ENCODE data around the gene ACACA. TPM values are rescaled to one million over a fixed set of nuclear protein-coding genes. Genes with fewer than 3 reads are reported as not detected.
"Not testable (repeated sequence)": the region's sequence is repeated elsewhere in the genome, so short reads cannot be mapped to it uniquely, and the experiment has no call there.

The ACACA gene
- total and polyA plus RNA-seq, 2 experiments from 2014 or later: 59.6 to 164 TPM

DNA sequence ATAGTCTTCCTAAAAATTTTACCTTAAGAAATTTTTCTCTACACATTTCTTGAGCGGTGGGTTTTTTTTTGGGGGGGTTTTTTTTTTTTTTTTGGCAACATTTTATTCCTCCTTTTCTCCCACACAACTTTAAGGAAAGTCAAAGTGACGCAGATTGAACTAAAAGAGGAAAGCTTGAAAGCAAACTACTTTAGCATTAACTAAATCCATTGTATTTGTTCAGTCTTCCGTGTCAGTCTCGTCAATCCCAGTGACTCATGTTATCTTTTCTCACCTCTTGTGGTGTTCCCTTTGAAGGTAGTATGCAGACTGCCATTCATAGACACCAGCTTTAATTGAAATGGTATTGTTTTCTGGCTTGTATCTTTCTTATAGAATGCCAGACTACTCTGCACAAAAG is 39.4 kb upstream of the ACACA start (continued):
- TF ChIP-seq, protein P1, sequence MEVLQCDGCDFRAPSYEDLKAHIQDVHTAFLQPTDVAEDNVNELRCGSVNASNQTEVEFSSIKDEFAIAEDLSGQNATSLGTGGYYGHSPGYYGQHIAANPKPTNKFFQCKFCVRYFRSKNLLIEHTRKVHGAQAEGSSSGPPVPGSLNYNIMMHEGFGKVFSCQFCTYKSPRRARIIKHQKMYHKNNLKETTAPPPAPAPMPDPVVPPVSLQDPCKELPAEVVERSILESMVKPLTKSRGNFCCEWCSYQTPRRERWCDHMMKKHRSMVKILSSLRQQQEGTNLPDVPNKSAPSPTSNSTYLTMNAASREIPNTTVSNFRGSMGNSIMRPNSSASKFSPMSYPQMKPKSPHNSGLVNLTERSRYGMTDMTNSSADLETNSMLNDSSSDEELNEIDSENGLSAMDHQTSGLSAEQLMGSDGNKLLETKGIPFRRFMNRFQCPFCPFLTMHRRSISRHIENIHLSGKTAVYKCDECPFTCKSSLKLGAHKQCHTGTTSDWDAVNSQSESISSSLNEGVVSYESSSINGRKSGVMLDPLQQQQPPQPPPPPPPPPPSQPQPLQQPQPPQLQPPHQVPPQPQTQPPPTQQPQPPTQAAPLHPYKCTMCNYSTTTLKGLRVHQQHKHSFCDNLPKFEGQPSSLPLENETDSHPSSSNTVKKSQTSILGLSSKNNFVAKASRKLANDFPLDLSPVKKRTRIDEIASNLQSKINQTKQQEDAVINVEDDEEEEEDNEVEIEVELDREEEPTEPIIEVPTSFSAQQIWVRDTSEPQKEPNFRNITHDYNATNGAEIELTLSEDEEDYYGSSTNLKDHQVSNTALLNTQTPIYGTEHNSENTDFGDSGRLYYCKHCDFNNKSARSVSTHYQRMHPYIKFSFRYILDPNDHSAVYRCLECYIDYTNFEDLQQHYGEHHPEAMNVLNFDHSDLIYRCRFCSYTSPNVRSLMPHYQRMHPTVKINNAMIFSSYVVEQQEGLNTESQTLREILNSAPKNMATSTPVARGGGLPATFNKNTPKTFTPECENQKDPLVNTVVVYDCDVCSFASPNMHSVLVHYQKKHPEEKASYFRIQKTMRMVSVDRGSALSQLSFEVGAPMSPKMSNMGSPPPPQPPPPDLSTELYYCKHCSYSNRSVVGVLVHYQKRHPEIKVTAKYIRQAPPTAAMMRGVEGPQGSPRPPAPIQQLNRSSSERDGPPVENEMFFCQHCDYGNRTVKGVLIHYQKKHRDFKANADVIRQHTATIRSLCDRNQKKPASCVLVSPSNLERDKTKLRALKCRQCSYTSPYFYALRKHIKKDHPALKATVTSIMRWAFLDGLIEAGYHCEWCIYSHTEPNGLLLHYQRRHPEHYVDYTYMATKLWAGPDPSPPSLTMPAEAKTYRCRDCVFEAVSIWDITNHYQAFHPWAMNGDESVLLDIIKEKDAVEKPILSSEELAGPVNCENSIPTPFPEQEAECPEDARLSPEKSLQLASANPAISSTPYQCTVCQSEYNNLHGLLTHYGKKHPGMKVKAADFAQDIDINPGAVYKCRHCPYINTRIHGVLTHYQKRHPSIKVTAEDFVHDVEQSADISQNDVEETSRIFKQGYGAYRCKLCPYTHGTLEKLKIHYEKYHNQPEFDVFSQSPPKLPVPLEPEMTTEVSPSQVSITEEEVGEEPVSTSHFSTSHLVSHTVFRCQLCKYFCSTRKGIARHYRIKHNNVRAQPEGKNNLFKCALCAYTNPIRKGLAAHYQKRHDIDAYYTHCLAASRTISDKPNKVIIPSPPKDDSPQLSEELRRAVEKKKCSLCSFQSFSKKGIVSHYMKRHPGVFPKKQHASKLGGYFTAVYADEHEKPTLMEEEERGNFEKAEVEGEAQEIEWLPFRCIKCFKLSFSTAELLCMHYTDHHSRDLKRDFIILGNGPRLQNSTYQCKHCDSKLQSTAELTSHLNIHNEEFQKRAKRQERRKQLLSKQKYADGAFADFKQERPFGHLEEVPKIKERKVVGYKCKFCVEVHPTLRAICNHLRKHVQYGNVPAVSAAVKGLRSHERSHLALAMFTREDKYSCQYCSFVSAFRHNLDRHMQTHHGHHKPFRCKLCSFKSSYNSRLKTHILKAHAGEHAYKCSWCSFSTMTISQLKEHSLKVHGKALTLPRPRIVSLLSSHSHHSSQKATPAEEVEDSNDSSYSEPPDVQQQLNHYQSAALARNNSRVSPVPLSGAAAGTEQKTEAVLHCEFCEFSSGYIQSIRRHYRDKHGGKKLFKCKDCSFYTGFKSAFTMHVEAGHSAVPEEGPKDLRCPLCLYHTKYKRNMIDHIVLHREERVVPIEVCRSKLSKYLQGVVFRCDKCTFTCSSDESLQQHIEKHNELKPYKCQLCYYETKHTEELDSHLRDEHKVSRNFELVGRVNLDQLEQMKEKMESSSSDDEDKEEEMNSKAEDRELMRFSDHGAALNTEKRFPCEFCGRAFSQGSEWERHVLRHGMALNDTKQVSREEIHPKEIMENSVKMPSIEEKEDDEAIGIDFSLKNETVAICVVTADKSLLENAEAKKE (CRISPR knock-in tag; IDR thresholded peaks at IDR 0.05): no peak
- TF ChIP-seq EZH2 (IDR thresholded peaks at IDR 0.05; ENCODE audit: low read depth, unreplicated experiment) (no peak), STAT1 (IDR thresholded peaks at IDR 0.05; ENCODE audit: unreplicated experiment) (no peak)

DNA sequence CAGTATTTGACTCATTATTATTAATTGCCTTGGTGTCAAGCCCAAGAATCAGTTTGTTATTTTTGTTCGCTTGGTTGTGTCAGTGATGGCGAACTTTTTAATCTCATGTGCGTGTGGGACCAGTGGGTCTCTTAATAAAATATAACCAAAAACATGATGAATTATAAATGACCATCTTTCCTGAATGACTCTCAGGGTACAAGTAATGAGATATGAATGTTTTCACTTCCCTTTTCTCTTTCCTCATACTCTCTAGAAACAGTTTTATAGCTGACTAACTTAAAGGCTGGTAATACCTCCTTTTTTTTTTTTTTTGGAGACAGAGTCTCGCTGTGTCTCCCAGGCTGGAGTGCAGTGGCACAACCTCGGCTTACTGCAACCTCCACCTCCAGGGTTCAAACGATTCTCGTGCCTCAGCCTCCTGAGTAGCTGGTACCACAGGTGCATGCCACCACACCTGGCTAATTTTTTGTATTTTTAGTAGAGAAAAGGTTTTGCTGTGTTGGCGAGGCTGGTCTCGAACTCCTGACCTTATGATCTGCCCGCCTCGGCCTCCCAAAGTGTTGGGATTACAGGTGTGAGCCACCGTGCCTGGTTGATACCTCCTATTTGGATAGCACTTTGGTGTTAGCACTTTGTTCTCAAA is 34.9 kb upstream of the ACACA start:
- H3F3A ChIP-seq (replicated peaks; ENCODE audit: low read depth); H2AFZ ChIP-seq; DNase-seq (ENCODE audit: low spot score); H3K4me3 ChIP-seq; H3K4me1 Mint-ChIP-seq; H3K79me2 ChIP-seq (replicated peaks; ENCODE audit: insufficient read depth); H3K4me1 ChIP-seq (ENCODE audit: insufficient read depth); ATAC-seq; H3K9me3 Mint-ChIP-seq; H4K20me1 ChIP-seq (replicated peaks; ENCODE audit: insufficient read depth); H3K27ac ChIP-seq (ENCODE audit: low read depth); H3K4me3 Mint-ChIP-seq; H3K4me2 ChIP-seq; H3K27me3 ChIP-seq (ENCODE audit: insufficient read depth); H3K27me3 Mint-ChIP-seq (ENCODE audit: insufficient read depth, low read depth, poor library complexity); H3K27ac Mint-ChIP-seq; H3K9me2 ChIP-seq (ENCODE audit: insufficient read depth): not testable (repeated sequence)
- H3K36me3 Mint-ChIP-seq (ENCODE audit: low read depth): peaks cover 42% of the 10 kb centered on the region
- H3K36me3 ChIP-seq (ENCODE audit: insufficient read depth): peaks cover 10% of the 10 kb centered on the region; the same call in 1 of the 2 replicates

DNA sequence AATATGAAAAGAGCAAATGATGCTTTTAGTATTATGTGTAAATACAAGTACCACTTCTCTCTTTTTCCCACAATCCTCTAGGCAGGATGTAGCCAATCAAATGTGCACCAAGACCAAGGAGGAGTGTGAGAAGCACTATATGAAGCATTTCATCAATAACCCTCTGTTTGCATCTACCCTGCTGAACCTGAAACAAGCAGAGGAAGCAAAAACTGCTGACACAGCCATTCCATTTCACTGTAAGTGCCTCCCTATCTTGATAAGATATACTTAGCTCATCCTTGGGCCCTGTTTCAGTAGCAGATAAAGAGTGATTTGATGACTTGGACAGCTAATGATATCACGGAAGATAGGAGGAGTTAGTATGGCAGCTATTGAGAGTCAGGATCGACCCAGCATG is 33.8 kb upstream of the ACACA start:
- H3K4me3 Mint-ChIP-seq: no peak overlapping the region
- DNase-seq (ENCODE audit: low spot score) (no peak), ATAC-seq (no peak)
- Histone ChIP-seq H3K4me3 (no peak overlapping the region), H3K27me3 (ENCODE audit: insufficient read depth) (no peaks in the 10 kb centered on the region), H3F3A (replicated peaks; ENCODE audit: low read depth) (no peaks in the 10 kb centered on the region; the same call in 1 of the 2 replicates), H3K9me2 (ENCODE audit: insufficient read depth) (no peaks in the 10 kb centered on the region), H4K20me1 (replicated peaks; ENCODE audit: insufficient read depth) (no peaks in the 10 kb centered on the region; the same call in 1 of the 2 replicates), H3K4me2 (no peak overlapping the region), H3K36me3 (ENCODE audit: insufficient read depth) (peaks cover 10% of the 10 kb centered on the region; the same call in 1 of the 2 replicates), H3K79me2 (replicated peaks; ENCODE audit: insufficient read depth) (no peaks in the 10 kb centered on the region), H2AFZ (no peak overlapping the region), H3K4me1 (ENCODE audit: insufficient read depth) (no peaks in the 10 kb centered on the region), H3K27ac (ENCODE audit: low read depth) (no peak overlapping the region)
- no peaks in the 10 kb centered on the region for H3K4me1 Mint-ChIP-seq
- H3K36me3 Mint-ChIP-seq (ENCODE audit: low read depth): peaks cover 39% of the 10 kb centered on the region
- H3K27me3 Mint-ChIP-seq (ENCODE audit: insufficient read depth, low read depth, poor library complexity): peaks cover 7% of the 10 kb centered on the region
- H3K27ac Mint-ChIP-seq: no peak overlapping the region
- H3K9me3 Mint-ChIP-seq: no peaks in the 10 kb centered on the region
- no peak for TF ChIP-seq ZNF331 (CRISPR knock-in tag; IDR thresholded peaks at IDR 0.05; ENCODE audit: low read depth)
- TF ChIP-seq EZH2phosphoT487 (IDR thresholded peaks at IDR 0.05; ENCODE audit: unreplicated experiment): no peak
- no peak for TF ChIP-seq CREB1 (CRISPR knock-in tag; IDR thresholded peaks at IDR 0.05; ENCODE audit: low read depth)
- TF ChIP-seq, protein P2, sequence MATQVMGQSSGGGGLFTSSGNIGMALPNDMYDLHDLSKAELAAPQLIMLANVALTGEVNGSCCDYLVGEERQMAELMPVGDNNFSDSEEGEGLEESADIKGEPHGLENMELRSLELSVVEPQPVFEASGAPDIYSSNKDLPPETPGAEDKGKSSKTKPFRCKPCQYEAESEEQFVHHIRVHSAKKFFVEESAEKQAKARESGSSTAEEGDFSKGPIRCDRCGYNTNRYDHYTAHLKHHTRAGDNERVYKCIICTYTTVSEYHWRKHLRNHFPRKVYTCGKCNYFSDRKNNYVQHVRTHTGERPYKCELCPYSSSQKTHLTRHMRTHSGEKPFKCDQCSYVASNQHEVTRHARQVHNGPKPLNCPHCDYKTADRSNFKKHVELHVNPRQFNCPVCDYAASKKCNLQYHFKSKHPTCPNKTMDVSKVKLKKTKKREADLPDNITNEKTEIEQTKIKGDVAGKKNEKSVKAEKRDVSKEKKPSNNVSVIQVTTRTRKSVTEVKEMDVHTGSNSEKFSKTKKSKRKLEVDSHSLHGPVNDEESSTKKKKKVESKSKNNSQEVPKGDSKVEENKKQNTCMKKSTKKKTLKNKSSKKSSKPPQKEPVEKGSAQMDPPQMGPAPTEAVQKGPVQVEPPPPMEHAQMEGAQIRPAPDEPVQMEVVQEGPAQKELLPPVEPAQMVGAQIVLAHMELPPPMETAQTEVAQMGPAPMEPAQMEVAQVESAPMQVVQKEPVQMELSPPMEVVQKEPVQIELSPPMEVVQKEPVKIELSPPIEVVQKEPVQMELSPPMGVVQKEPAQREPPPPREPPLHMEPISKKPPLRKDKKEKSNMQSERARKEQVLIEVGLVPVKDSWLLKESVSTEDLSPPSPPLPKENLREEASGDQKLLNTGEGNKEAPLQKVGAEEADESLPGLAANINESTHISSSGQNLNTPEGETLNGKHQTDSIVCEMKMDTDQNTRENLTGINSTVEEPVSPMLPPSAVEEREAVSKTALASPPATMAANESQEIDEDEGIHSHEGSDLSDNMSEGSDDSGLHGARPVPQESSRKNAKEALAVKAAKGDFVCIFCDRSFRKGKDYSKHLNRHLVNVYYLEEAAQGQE (IDR thresholded peaks at IDR 0.05; ENCODE audit: unreplicated experiment): no peak
- TF ChIP-seq, protein P3, sequence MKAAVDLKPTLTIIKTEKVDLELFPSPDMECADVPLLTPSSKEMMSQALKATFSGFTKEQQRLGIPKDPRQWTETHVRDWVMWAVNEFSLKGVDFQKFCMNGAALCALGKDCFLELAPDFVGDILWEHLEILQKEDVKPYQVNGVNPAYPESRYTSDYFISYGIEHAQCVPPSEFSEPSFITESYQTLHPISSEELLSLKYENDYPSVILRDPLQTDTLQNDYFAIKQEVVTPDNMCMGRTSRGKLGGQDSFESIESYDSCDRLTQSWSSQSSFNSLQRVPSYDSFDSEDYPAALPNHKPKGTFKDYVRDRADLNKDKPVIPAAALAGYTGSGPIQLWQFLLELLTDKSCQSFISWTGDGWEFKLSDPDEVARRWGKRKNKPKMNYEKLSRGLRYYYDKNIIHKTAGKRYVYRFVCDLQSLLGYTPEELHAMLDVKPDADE (IDR thresholded peaks at IDR 0.05): no peak

All from GM23338 (cell line).